ENCODE data around the gene CACHD1. TPM values are rescaled to one million over a fixed set of nuclear protein-coding genes. Genes with fewer than 3 reads are reported as not detected.

Gene CACHD1
- total RNA-seq, 4 donors from 2014 or later: 1.6 to 3.2 (median 2.2) TPM; not detected in 1

GRCh38 chr1:64542118-64542517 lies 72.2 kb downstream of the CACHD1 start:
- in situ Hi-C loops (cut with MboI; ENCODE audit: low pct_ligation_motif_present in 1 of 4, low pct_unique_long_range_greater_than_20kb in 1 of 4, low sequenced_read_pairs in 3 of 4): no loop called here
- intact Hi-C loops (cut with DNase I; ENCODE audit: low total_unique reads): loop anchor here (10.0 kb wide), 1 partner anchor 67 kb away; the partner anchor contains the start of gene CACHD1
- no peak for DNase-seq
- Histone ChIP-seq H3K27ac (no peak overlapping the region), H3K4me1 (peaks cover under 1 to 28% (median 11%) of the 10 kb centered on the region in 4 donors), H3K36me3 (no peaks in the 10 kb centered on the region), H3K4me3 (no peak overlapping the region), H3K9me3 (no peaks in the 10 kb centered on the region), H3K27me3 (no peaks in the 10 kb centered on the region)
- WGBS, 2 donors (ENCODE audit: low coverage in 1 of 2): 66 to 79% methylated on average over 4 of the region's 4 CpGs
- TF ChIP-seq POLR2AphosphoS5 (IDR thresholded peaks at IDR 0.05): no peak
- no peak for TF ChIP-seq POLR2A (IDR thresholded peaks at IDR 0.05)
- no peak for TF ChIP-seq EP300 (IDR thresholded peaks at IDR 0.05; ENCODE audit: low read depth)
- TF ChIP-seq, protein P1, sequence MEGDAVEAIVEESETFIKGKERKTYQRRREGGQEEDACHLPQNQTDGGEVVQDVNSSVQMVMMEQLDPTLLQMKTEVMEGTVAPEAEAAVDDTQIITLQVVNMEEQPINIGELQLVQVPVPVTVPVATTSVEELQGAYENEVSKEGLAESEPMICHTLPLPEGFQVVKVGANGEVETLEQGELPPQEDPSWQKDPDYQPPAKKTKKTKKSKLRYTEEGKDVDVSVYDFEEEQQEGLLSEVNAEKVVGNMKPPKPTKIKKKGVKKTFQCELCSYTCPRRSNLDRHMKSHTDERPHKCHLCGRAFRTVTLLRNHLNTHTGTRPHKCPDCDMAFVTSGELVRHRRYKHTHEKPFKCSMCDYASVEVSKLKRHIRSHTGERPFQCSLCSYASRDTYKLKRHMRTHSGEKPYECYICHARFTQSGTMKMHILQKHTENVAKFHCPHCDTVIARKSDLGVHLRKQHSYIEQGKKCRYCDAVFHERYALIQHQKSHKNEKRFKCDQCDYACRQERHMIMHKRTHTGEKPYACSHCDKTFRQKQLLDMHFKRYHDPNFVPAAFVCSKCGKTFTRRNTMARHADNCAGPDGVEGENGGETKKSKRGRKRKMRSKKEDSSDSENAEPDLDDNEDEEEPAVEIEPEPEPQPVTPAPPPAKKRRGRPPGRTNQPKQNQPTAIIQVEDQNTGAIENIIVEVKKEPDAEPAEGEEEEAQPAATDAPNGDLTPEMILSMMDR (IDR thresholded peaks at IDR 0.05): no peak

DNA sequence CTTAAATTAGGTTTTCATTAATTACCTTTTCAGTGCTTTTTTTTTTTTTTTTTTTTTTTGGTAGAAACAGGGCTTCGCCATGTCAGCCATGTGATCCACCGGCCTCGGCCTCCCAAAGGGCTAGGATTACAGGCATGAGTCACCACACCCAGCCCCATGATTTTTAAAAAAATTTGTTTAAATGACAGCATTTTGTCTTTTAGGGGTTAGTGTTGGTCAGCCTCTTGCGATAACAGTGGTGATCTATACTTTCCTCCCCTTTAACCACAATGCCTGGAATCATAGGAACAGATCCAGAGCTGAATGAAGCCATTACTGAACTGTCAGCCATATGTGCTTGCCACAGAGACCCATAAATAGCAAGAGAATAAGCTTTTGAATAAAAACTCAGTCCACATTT lies 73.9 kb downstream of the CACHD1 start:
- no peaks in the 10 kb centered on the region for H3K36me3 ChIP-seq
- intact Hi-C loops (cut with DNase I; ENCODE audit: low total_unique reads) (loop anchor here (10.0 kb wide), 1 partner anchor 69 kb away; the partner anchor contains the start of gene CACHD1), in situ Hi-C loops (cut with MboI; ENCODE audit: low pct_ligation_motif_present in 1 of 4, low pct_unique_long_range_greater_than_20kb in 1 of 4, low sequenced_read_pairs in 3 of 4) (no loop called here)
- no peak overlapping the region for H3K4me3 ChIP-seq
- no peaks in the 10 kb centered on the region for H3K27me3 ChIP-seq
- 81% methylated on average over 4 of the region's 4 CpGs; no CpG with 5 or more reads in 1 of the 2 donors for WGBS, 2 donors (ENCODE audit: low coverage in 1 of 2)
- DNase-seq: no peak
- no peak overlapping the region for H3K27ac ChIP-seq
- peaks cover 0 to 23% (median 10%) of the 10 kb centered on the region in 4 donors for H3K4me1 ChIP-seq
- TF ChIP-seq EP300 (IDR thresholded peaks at IDR 0.05; ENCODE audit: low read depth): no peak
- no peak for TF ChIP-seq POLR2A (IDR thresholded peaks at IDR 0.05)
- H3K9me3 ChIP-seq: no peaks in the 10 kb centered on the region

DNA sequence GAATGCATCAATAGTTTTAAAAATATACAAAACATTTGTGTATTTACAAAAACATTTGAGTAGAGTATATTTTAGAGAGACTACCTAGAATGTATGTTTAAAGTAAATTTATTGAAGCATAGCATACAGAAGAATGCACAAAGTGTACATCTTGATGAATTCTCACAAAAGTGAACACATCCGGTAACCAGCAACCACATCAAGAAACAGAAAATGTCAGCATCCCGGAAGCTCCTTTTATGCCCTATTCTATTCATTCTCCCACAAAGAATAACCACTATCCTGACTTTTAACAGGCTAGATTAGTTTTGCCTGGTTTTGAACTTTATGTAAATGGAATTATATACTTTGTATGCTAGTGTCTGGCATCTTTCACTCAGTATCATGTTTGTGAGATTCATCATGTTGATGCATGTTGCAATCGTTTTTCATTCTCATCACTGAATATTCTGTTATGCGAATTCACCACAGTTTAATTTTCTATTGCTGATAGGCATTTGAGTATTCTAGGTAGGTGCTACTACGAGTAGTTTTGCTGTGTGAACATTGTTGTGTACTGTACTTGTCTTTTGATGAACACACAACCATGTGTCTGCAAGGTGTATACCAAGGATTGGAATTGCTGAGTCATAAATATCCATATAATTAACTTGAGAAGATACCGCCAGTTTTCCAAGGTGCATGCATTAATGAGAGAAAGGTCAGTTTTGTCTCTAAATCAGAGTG lies 75.4 kb downstream of the CACHD1 start:
- peaks cover 0 to 9% (median 3%) of the 10 kb centered on the region in 4 donors for H3K4me1 ChIP-seq
- DNase-seq: no peak
- H3K9me3 ChIP-seq: no peaks in the 10 kb centered on the region
- no peaks in the 10 kb centered on the region for H3K27me3 ChIP-seq
- H3K4me3 ChIP-seq: no peak overlapping the region
- in situ Hi-C loops (cut with MboI; ENCODE audit: low pct_ligation_motif_present in 1 of 4, low pct_unique_long_range_greater_than_20kb in 1 of 4, low sequenced_read_pairs in 3 of 4): no loop called here
- TF ChIP-seq POLR2AphosphoS5 (IDR thresholded peaks at IDR 0.05): no peak
- no peak for TF ChIP-seq EP300 (IDR thresholded peaks at IDR 0.05; ENCODE audit: low read depth)
- TF ChIP-seq, protein P1 (IDR thresholded peaks at IDR 0.05): no peak
- TF ChIP-seq POLR2A (IDR thresholded peaks at IDR 0.05): no peak
- H3K27ac ChIP-seq: no peak overlapping the region
- 77 to 84% methylated on average over 4 to 6 of the region's 6 CpGs for WGBS, 2 donors (ENCODE audit: low coverage in 1 of 2)
- no peaks in the 10 kb centered on the region for H3K36me3 ChIP-seq
- intact Hi-C loops (cut with DNase I; ENCODE audit: low total_unique reads): loop anchor here (10.0 kb wide), 1 partner anchor 70 kb away; the partner anchor contains the start of gene CACHD1

- H3K4me3 ChIP-seq: no peak overlapping the region
- intact Hi-C loops (cut with DNase I; ENCODE audit: low total_unique reads): loop anchor here (10.0 kb wide), 1 partner anchor 71 kb away; the partner anchor contains the start of gene CACHD1
- WGBS, 2 donors (ENCODE audit: low coverage in 1 of 2): 59 to 65% methylated on average over 2 of the region's 2 CpGs
- no peak overlapping the region for H3K27ac ChIP-seq
- peaks cover 0 to 1% (median 0%) of the 10 kb centered on the region in 4 donors for H3K4me1 ChIP-seq
- H3K9me3 ChIP-seq: no peaks in the 10 kb centered on the region
- H3K36me3 ChIP-seq: no peaks in the 10 kb centered on the region
- in situ Hi-C loops (cut with MboI; ENCODE audit: low pct_ligation_motif_present in 1 of 4, low pct_unique_long_range_greater_than_20kb in 1 of 4, low sequenced_read_pairs in 3 of 4): no loop called here
- no peak for DNase-seq
- H3K27me3 ChIP-seq: no peaks in the 10 kb centered on the region
- TF ChIP-seq, protein P1 (IDR thresholded peaks at IDR 0.05): no peak
- TF ChIP-seq POLR2A (IDR thresholded peaks at IDR 0.05): no peak
- no peak for TF ChIP-seq POLR2AphosphoS5 (IDR thresholded peaks at IDR 0.05)
These were observed 76.1 kb downstream of the CACHD1 start for GRCh38 chr1:64546013-64546412.
